Measurements from ENCODE around the gene RCBTB2.

- TF ChIP-seq ZNF37A (tag by site-specific recombination; IDR thresholded peaks at IDR 0.05) (no peak), YY1 (tag by site-specific recombination; IDR thresholded peaks at IDR 0.05) (no peak), CTCF (tag by site-specific recombination; IDR thresholded peaks at IDR 0.05) (no peak), SETDB1 (IDR thresholded peaks at IDR 0.05; ENCODE audit: insufficient read length, low read length) (no peak), SP2 (tag by site-specific recombination; IDR thresholded peaks at IDR 0.05) (no peak), ZNF692 (tag by site-specific recombination; IDR thresholded peaks at IDR 0.05) (no peak), SP3 (tag by site-specific recombination; IDR thresholded peaks at IDR 0.05) (no peak)
Observed at GRCh38 chr13:48514793-48515192, 18.1 kb downstream of the RCBTB2 start.
